ENCODE measurements around the gene ENTREP3. TPM values are rescaled to one million over a fixed set of nuclear protein-coding genes. Genes with fewer than 3 reads are reported as not detected.
A peak's percentile ranks its signal among the peaks of the same experiment; 100 is the strongest.

The ENTREP3 gene
- total and polyA plus RNA-seq, 4 donors = 6.0 to 28.7 (median 24.1) TPM

- ATAC-seq (ENCODE audit: low FRiP score) = no peak
- H3K36me3 ChIP-seq (ENCODE audit: control insufficient read depth in 1 of 2, insufficient read depth in 2 of 2, low read length in 1 of 2) = peaks cover 2 to 5% of the 10 kb centered on the region in 2 donors
- WGBS, 2 donors = 92 to 98% methylated on average over 4 to 5 of the region's 5 CpGs
- DNase-seq = no peak
- intact Hi-C loops (cut with DNase I) = loop anchor here in 1 of 2 donors (5.0 kb wide), 1 partner anchor 62 kb away; the partner anchor contains the start of gene RUSC1
- H3K4me3 ChIP-seq (ENCODE audit: low read length in 2 of 2) = no peak overlapping the region
- no peak overlapping the region for H3K27ac ChIP-seq (ENCODE audit: low read depth in 1 of 2, low read length in 2 of 2)
- H3K27me3 ChIP-seq (ENCODE audit: control insufficient read depth in 1 of 2, insufficient read depth in 2 of 2, low read length in 1 of 2) = no peaks in the 10 kb centered on the region
- no peaks in the 10 kb centered on the region for H3K4me1 ChIP-seq (ENCODE audit: control insufficient read depth in 1 of 2, insufficient read depth in 2 of 2, low read length in 2 of 2)
- H3K9me3 ChIP-seq (ENCODE audit: control insufficient read depth, low read length) = no peaks in the 10 kb centered on the region
These were observed 5.0 kb upstream of the ENTREP3 start for GRCh38 chr1:155260276-155260675.

GRCh38 chr1:155256058-155256852 is 972 bp upstream of the ENTREP3 start:
- Histone ChIP-seq H3K4me3 (ENCODE audit: low read length in 2 of 2) (peak overlapping the region in 1 of 2 donors; percentile 53), H3K36me3 (ENCODE audit: control insufficient read depth in 1 of 2, insufficient read depth in 2 of 2, low read length in 1 of 2) (peaks cover 0 to 2% of the 10 kb centered on the region in 2 donors), H3K27me3 (ENCODE audit: control insufficient read depth in 1 of 2, insufficient read depth in 2 of 2, low read length in 1 of 2) (no peaks in the 10 kb centered on the region), H3K4me1 (ENCODE audit: control insufficient read depth in 1 of 2, insufficient read depth in 2 of 2, low read length in 2 of 2) (no peaks in the 10 kb centered on the region), H3K27ac (ENCODE audit: low read depth in 1 of 2, low read length in 2 of 2) (peak overlapping the region; percentile 8 to 97), H3K9me3 (ENCODE audit: control insufficient read depth, low read length) (no peaks in the 10 kb centered on the region)
- intact Hi-C loops (cut with DNase I) = loop anchor here in 1 of 2 donors (10.0 kb wide), 1 partner anchor 389 kb away; no protein-coding TSS in a partner anchor
- 68 to 74% methylated on average over 20 of the region's 20 CpGs for WGBS, 2 donors
- ATAC-seq (ENCODE audit: low FRiP score) (no peak), DNase-seq (peak in 1 of 2 donors; percentile 78)

GRCh38 chr1:155254714-155255242 is 505 bp downstream of the ENTREP3 start:
- 1% methylated on average over 30 to 35 of the region's 35 CpGs for WGBS, 2 donors
- peaks cover 0 to 2% of the 10 kb centered on the region in 2 donors for H3K36me3 ChIP-seq (ENCODE audit: control insufficient read depth in 1 of 2, insufficient read depth in 2 of 2, low read length in 1 of 2)
- no peaks in the 10 kb centered on the region for H3K4me1 ChIP-seq (ENCODE audit: control insufficient read depth in 1 of 2, insufficient read depth in 2 of 2, low read length in 2 of 2)
- H3K27ac ChIP-seq (ENCODE audit: low read depth in 1 of 2, low read length in 2 of 2) = peak overlapping the region; percentile 32 to 72
- intact Hi-C loops (cut with DNase I) = loop anchor here (5.0 to 10.0 kb wide), 3 partner anchors 68 to 390 kb away; partner anchors contain the start of gene RUSC1 (in 1 of the 2)
- H3K9me3 ChIP-seq (ENCODE audit: control insufficient read depth, low read length) = no peaks in the 10 kb centered on the region
- H3K27me3 ChIP-seq (ENCODE audit: control insufficient read depth in 1 of 2, insufficient read depth in 2 of 2, low read length in 1 of 2) = no peaks in the 10 kb centered on the region
- DNase-seq (peak; percentile 73 to 88), ATAC-seq (ENCODE audit: low FRiP score) (peak; percentile 49)
- H3K4me3 ChIP-seq (ENCODE audit: low read length in 2 of 2) = peak overlapping the region; percentile 57 to 63

- H3K27me3 ChIP-seq (ENCODE audit: control insufficient read depth in 1 of 2, insufficient read depth in 2 of 2, low read length in 1 of 2) = no peaks in the 10 kb centered on the region
- ATAC-seq (ENCODE audit: low FRiP score) = no peak
- peak in 1 of 2 donors; percentile 77 for DNase-seq
- intact Hi-C loops (cut with DNase I) = loop anchor here (5.0 to 10.0 kb wide), 3 partner anchors 68 to 391 kb away; partner anchors contain the start of gene RUSC1 (in 1 of the 2)
- peak overlapping the region; percentile 57 to 63 for H3K4me3 ChIP-seq (ENCODE audit: low read length in 2 of 2)
- H3K4me1 ChIP-seq (ENCODE audit: control insufficient read depth in 1 of 2, insufficient read depth in 2 of 2, low read length in 2 of 2) = no peaks in the 10 kb centered on the region
- peaks cover 0 to 2% of the 10 kb centered on the region in 2 donors for H3K36me3 ChIP-seq (ENCODE audit: control insufficient read depth in 1 of 2, insufficient read depth in 2 of 2, low read length in 1 of 2)
- no peaks in the 10 kb centered on the region for H3K9me3 ChIP-seq (ENCODE audit: control insufficient read depth, low read length)
- WGBS, 2 donors = 3 to 5% methylated on average over 12 of the region's 12 CpGs
- H3K27ac ChIP-seq (ENCODE audit: low read depth in 1 of 2, low read length in 2 of 2) = peak overlapping the region in 1 of 2 donors; percentile 72
These were observed 1.0 kb downstream of the ENTREP3 start for GRCh38 chr1:155254228-155254713.

GRCh38 chr1:155253797-155254196 is 1.5 kb downstream of the ENTREP3 start:
- H3K27ac ChIP-seq (ENCODE audit: low read depth in 1 of 2, low read length in 2 of 2) = no peak overlapping the region

GRCh38 chr1:155253208-155253607 is 2.1 kb downstream of the ENTREP3 start:
- Histone ChIP-seq H3K27ac (ENCODE audit: low read depth in 1 of 2, low read length in 2 of 2) (no peak overlapping the region), H3K36me3 (ENCODE audit: control insufficient read depth in 1 of 2, insufficient read depth in 2 of 2, low read length in 1 of 2) (peaks cover 0 to 2% of the 10 kb centered on the region in 2 donors), H3K4me1 (ENCODE audit: control insufficient read depth in 1 of 2, insufficient read depth in 2 of 2, low read length in 2 of 2) (no peaks in the 10 kb centered on the region), H3K4me3 (ENCODE audit: low read length in 2 of 2) (no peak overlapping the region), H3K9me3 (ENCODE audit: control insufficient read depth, low read length) (no peaks in the 10 kb centered on the region), H3K27me3 (ENCODE audit: control insufficient read depth in 1 of 2, insufficient read depth in 2 of 2, low read length in 1 of 2) (no peaks in the 10 kb centered on the region)
- intact Hi-C loops (cut with DNase I) = loop anchor here (5.0 to 10.0 kb wide), 3 partner anchors 69 to 392 kb away; partner anchors contain the start of gene RUSC1 (in 1 of the 2)
- DNase-seq (no peak), ATAC-seq (ENCODE audit: low FRiP score) (no peak)
- 75 to 78% methylated on average over 5 of the region's 5 CpGs for WGBS, 2 donors

More at GRCh38 chr1:155253797-155254196, 1.5 kb downstream of the ENTREP3 start:
- H3K4me1 ChIP-seq (ENCODE audit: control insufficient read depth in 1 of 2, insufficient read depth in 2 of 2, low read length in 2 of 2) = no peaks in the 10 kb centered on the region
- intact Hi-C loops (cut with DNase I) = loop anchor here (5.0 to 10.0 kb wide), 3 partner anchors 69 to 391 kb away; partner anchors contain the start of gene RUSC1 (in 1 of the 2)
- DNase-seq = no peak
- no peaks in the 10 kb centered on the region for H3K27me3 ChIP-seq (ENCODE audit: control insufficient read depth in 1 of 2, insufficient read depth in 2 of 2, low read length in 1 of 2)
- WGBS, 2 donors = 42 to 46% methylated on average over 4 to 5 of the region's 5 CpGs
- H3K4me3 ChIP-seq (ENCODE audit: low read length in 2 of 2) = no peak overlapping the region
- peaks cover 0 to 2% of the 10 kb centered on the region in 2 donors for H3K36me3 ChIP-seq (ENCODE audit: control insufficient read depth in 1 of 2, insufficient read depth in 2 of 2, low read length in 1 of 2)
- no peak for ATAC-seq (ENCODE audit: low FRiP score)
- no peaks in the 10 kb centered on the region for H3K9me3 ChIP-seq (ENCODE audit: control insufficient read depth, low read length)

- ATAC-seq (ENCODE audit: low FRiP score) (no peak), DNase-seq (no peak)
- H3K9me3 ChIP-seq (ENCODE audit: control insufficient read depth, low read length) = no peaks in the 10 kb centered on the region
- H3K36me3 ChIP-seq (ENCODE audit: control insufficient read depth in 1 of 2, insufficient read depth in 2 of 2, low read length in 1 of 2) = no peaks in the 10 kb centered on the region
- no peak overlapping the region for H3K27ac ChIP-seq (ENCODE audit: low read depth in 1 of 2, low read length in 2 of 2)
- H3K27me3 ChIP-seq (ENCODE audit: control insufficient read depth in 1 of 2, insufficient read depth in 2 of 2, low read length in 1 of 2) = no peaks in the 10 kb centered on the region
- no peak overlapping the region for H3K4me3 ChIP-seq (ENCODE audit: low read length in 2 of 2)
- H3K4me1 ChIP-seq (ENCODE audit: control insufficient read depth in 1 of 2, insufficient read depth in 2 of 2, low read length in 2 of 2) = no peaks in the 10 kb centered on the region
- 76 to 82% methylated on average over 7 of the region's 7 CpGs for WGBS, 2 donors
- intact Hi-C loops (cut with DNase I) = loop anchor here (2.0 to 10.0 kb wide), 4 partner anchors 71 to 393 kb away; partner anchors contain the start of gene RUSC1 (in 1 of the 2)
These were observed 3.7 kb downstream of the ENTREP3 start for GRCh38 chr1:155251566-155251965.

GRCh38 chr1:155250633-155251449 is 4.4 kb downstream of the ENTREP3 start:
- peak; percentile 95 to 98 for DNase-seq
- 14 to 15% methylated on average over 18 to 23 of the region's 23 CpGs for WGBS, 2 donors
- Histone ChIP-seq H3K27ac (ENCODE audit: low read depth in 1 of 2, low read length in 2 of 2) (no peak overlapping the region), H3K9me3 (ENCODE audit: control insufficient read depth, low read length) (no peaks in the 10 kb centered on the region), H3K36me3 (ENCODE audit: control insufficient read depth in 1 of 2, insufficient read depth in 2 of 2, low read length in 1 of 2) (no peaks in the 10 kb centered on the region), H3K27me3 (ENCODE audit: control insufficient read depth in 1 of 2, insufficient read depth in 2 of 2, low read length in 1 of 2) (no peaks in the 10 kb centered on the region), H3K4me1 (ENCODE audit: control insufficient read depth in 1 of 2, insufficient read depth in 2 of 2, low read length in 2 of 2) (no peaks in the 10 kb centered on the region), H3K4me3 (ENCODE audit: low read length in 2 of 2) (no peak overlapping the region)
- intact Hi-C loops (cut with DNase I) = loop anchor here (2.0 to 10.0 kb wide), 4 partner anchors 71 to 394 kb away; partner anchors contain the start of gene RUSC1 (in 1 of the 2)
- peak; percentile 91 for ATAC-seq (ENCODE audit: low FRiP score)
